A549 (cell line): ENCODE results near the gene PAM.

Experiments
- CHD4 ChIP-seq: fragments of 200-600 bp; sonication (generic); IDR thresholded peaks from 2 replicates; pipeline ENCODE4 v1.6.1; 2016; ENCODE audit warnings: antibody characterized with exemption, mild to moderate bottlenecking, borderline replicate concordance
- EP300 ChIP-seq, 2 experiments: fragments of >200 bp; sonication (Bioruptor Twin); formaldehyde crosslinking; IDR thresholded peaks; 2 replicates in 1 of 2; 3 replicates in 1 of 2; pipeline ENCODE4 v1.6.1; 2016 to 2017
- MAZ ChIP-seq: fragments of 150-350 bp; IDR thresholded peaks from 2 replicates; pipeline ENCODE4 v1.6.1; 2014; ENCODE audit warnings: antibody characterized with exemption, low read depth, low read length, borderline replicate concordance
- SREBF2 ChIP-seq: fragments of 450-650 bp; IDR thresholded peaks from 2 replicates; pipeline ENCODE4 v1.6.1; 2014; ENCODE audit warnings: mild to moderate bottlenecking, moderate library complexity
- TF ChIP-seq, protein P1 (sequence below): fragments of >200 bp; sonication (Bioruptor Twin); formaldehyde crosslinking; IDR thresholded peaks from 3 replicates; pipeline ENCODE4 v1.5.1; 2016
- TF ChIP-seq, protein P2 (sequence below): fragments of 200-600 bp; sonication (generic); IDR thresholded peaks from 2 replicates; pipeline ENCODE4 v1.6.1; 2016; ENCODE audit warnings: antibody characterized with exemption, mild to moderate bottlenecking, moderate library complexity

GRCh38 chr5:102753889-102754766, 977 bp upstream of the PAM start:
- TF ChIP-seq, protein P1, sequence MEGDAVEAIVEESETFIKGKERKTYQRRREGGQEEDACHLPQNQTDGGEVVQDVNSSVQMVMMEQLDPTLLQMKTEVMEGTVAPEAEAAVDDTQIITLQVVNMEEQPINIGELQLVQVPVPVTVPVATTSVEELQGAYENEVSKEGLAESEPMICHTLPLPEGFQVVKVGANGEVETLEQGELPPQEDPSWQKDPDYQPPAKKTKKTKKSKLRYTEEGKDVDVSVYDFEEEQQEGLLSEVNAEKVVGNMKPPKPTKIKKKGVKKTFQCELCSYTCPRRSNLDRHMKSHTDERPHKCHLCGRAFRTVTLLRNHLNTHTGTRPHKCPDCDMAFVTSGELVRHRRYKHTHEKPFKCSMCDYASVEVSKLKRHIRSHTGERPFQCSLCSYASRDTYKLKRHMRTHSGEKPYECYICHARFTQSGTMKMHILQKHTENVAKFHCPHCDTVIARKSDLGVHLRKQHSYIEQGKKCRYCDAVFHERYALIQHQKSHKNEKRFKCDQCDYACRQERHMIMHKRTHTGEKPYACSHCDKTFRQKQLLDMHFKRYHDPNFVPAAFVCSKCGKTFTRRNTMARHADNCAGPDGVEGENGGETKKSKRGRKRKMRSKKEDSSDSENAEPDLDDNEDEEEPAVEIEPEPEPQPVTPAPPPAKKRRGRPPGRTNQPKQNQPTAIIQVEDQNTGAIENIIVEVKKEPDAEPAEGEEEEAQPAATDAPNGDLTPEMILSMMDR: no peak
- TF ChIP-seq, protein P2, sequence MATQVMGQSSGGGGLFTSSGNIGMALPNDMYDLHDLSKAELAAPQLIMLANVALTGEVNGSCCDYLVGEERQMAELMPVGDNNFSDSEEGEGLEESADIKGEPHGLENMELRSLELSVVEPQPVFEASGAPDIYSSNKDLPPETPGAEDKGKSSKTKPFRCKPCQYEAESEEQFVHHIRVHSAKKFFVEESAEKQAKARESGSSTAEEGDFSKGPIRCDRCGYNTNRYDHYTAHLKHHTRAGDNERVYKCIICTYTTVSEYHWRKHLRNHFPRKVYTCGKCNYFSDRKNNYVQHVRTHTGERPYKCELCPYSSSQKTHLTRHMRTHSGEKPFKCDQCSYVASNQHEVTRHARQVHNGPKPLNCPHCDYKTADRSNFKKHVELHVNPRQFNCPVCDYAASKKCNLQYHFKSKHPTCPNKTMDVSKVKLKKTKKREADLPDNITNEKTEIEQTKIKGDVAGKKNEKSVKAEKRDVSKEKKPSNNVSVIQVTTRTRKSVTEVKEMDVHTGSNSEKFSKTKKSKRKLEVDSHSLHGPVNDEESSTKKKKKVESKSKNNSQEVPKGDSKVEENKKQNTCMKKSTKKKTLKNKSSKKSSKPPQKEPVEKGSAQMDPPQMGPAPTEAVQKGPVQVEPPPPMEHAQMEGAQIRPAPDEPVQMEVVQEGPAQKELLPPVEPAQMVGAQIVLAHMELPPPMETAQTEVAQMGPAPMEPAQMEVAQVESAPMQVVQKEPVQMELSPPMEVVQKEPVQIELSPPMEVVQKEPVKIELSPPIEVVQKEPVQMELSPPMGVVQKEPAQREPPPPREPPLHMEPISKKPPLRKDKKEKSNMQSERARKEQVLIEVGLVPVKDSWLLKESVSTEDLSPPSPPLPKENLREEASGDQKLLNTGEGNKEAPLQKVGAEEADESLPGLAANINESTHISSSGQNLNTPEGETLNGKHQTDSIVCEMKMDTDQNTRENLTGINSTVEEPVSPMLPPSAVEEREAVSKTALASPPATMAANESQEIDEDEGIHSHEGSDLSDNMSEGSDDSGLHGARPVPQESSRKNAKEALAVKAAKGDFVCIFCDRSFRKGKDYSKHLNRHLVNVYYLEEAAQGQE: no peak
- no peak for TF ChIP-seq SREBF2
- TF ChIP-seq EP300 (IDR thresholded peaks at IDR 0.05): no peak
- no peak for TF ChIP-seq CHD4
- TF ChIP-seq MAZ: no peak
